SW 1271 (cell line): ENCODE results near the gene ROPN1.
A peak's percentile ranks its signal among the peaks of the same experiment; 100 is the strongest.

Experiments
- DNase-seq, 2 experiments: peaks; one replicate each; lab custom pipeline; 2025; lab: John Stamatoyannopoulos, UW

Gene ROPN1

GRCh38 chr3:123948449-123948848, 43.5 kb downstream of the ROPN1 start:
- no peak for DNase-seq

- no peak for DNase-seq
Measured at GRCh38 chr3:123947482-123947881, 44.4 kb downstream of the ROPN1 start.

- no peak for DNase-seq
Measured at GRCh38 chr3:123941542-123941941, 50.4 kb downstream of the ROPN1 start.

DNA sequence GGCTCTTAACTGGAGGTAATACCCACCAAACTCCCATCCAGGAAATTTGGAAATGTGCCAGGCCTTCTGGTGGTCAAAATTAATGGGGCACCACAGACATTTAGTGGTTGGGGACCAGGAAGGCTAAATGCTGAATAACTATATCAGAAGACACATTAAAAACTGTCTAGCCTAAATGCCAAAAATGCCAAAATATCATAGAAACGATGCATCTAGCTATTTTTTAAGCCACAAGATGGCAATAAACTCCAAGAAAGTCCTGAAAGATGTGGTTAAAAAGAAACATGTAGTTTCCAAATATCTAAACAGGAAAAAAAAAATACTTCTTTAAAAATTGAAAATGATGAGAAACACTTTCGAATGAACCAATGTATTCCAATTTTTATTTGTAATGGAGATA, 50.8 kb downstream of the ROPN1 start:
- peak in 1 of 2 experiments; percentile 3 for DNase-seq

- DNase-seq, result no peak
Measured at GRCh38 chr3:123939706-123940105, 52.2 kb downstream of the ROPN1 start.

- no peak for DNase-seq
Measured at GRCh38 chr3:123936400-123936799, 55.5 kb downstream of the ROPN1 start.

DNA sequence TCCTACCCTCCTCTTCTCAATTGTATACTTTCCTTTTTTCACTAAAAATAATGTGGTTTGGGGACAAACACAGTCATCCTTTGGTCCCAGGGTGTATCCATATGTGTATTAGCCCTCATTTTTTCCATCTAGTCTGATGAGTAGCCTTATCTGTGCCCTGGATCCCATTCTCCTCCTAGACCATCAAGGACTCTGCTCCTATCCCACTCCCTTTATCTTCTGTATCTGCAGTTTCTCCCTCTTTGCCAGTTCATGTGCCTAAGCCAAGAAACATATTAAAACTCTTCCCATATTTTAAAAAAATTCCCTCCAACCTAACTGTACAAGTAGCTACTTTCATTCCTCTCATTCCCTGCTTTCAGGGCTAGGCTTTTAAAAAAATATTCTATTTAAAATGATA, 56.1 kb downstream of the ROPN1 start:
- no peak for DNase-seq

GRCh38 chr3:123934250-123934649, 57.7 kb downstream of the ROPN1 start:
- no peak for DNase-seq

DNA sequence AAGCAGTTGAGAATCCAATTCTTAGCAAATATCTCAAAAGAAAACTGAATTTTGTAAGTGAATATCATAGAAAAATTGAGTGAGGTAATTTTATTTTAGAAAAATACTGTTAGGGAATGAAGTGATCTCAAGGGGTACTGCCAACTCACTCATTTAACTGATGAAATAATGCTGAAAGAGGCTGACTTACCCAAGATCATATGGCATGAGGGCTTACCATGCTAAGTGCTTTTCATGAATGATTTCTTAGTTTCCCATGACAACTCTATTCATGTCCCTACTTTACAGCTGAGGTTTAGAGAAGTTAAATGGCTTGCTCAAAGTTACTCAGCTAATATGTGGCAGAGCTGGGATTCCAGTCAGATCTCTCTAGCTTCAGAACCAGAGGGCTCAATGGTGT, 61.5 kb downstream of the ROPN1 start:
- DNase-seq, result no peak

GRCh38 chr3:123929325-123929724, 62.6 kb downstream of the ROPN1 start:
- no peak for DNase-seq

- DNase-seq, result no peak
Measured at GRCh38 chr3:123926396-123926795, 65.5 kb downstream of the ROPN1 start.

DNA sequence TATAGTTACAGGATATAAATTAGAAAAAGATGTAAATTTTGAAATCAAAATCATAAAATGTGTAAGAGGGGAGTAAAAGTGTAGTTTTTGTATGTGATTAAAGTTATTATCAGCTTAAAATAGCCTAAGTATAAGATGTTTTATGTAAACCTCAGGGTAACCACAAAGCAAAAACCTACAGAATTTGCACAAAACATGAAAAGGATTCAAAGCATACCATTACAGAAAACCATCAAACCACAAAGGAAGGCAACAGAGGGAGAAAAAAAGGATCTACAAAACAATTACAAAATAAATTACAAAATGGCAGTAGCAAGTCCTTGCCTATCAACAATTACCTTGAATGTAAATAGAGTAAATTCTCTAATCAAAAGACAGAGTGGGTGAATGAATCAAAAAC, 71.1 kb downstream of the ROPN1 start:
- no peak for DNase-seq

- DNase-seq, result no peak
Measured at GRCh38 chr3:123920383-123920782, 71.5 kb downstream of the ROPN1 start.

DNA sequence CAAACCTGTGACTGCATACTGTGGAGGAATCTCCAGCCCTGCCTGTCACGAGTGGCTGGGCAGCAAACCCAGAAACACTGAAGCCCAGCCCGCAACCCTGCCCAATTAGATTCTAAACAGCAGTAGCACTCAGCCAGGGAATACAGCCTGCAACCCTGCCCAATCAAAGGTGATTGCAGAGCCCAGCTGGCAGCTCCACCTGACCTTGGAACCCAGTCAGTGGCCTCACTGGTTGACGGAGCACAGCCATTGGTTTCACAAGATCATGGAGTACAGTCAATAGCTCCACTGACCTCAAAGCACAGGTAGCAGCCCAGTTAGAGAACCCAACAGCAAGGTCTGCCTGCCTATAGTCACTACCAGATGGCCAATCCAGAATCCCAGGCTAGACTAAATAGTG, 72.6 kb downstream of the ROPN1 start:
- DNase-seq, result no peak
